ENCODE measurements around the gene CHMP6.

The CHMP6 gene

DNA sequence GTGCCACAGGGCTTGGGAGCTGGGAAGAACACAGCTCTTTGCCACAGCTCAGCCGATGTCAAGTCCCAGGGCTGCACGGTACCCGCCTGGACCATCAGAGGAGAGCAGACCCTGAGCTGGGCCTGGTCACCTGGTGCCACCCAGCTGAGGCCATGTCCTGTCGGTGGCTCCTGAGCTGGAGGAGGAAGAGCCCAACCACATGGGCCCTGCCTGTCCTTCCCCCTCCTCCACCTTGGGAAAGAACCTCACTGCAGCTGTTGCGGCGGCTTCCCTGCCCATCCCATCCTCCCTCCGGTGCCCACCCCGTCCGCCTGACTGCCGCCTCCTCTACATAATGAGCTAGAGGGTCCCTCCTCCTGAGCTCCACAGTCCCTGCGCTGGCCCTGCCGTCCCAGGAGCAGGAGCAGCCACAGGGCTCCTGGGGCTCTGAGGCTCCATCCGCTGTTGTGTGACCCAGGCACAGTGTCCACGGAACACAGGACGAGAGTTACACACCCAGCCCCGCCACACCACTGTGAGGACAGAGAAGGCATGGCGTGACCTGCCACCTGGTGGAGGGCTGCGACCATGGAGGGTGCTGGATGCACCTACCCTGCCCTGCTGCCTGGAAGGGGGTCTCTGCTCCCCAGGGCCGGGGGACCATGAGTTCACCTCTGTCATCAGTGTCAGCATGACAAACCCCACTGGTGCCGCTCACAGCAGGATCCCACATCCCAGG, 21.4 kb upstream of the CHMP6 start:
- DNase-seq (ENCODE audit: extremely low spot score, insufficient read length, low read depth) (peak; percentile 64), FAIRE-seq (peak; percentile 62)

DNA sequence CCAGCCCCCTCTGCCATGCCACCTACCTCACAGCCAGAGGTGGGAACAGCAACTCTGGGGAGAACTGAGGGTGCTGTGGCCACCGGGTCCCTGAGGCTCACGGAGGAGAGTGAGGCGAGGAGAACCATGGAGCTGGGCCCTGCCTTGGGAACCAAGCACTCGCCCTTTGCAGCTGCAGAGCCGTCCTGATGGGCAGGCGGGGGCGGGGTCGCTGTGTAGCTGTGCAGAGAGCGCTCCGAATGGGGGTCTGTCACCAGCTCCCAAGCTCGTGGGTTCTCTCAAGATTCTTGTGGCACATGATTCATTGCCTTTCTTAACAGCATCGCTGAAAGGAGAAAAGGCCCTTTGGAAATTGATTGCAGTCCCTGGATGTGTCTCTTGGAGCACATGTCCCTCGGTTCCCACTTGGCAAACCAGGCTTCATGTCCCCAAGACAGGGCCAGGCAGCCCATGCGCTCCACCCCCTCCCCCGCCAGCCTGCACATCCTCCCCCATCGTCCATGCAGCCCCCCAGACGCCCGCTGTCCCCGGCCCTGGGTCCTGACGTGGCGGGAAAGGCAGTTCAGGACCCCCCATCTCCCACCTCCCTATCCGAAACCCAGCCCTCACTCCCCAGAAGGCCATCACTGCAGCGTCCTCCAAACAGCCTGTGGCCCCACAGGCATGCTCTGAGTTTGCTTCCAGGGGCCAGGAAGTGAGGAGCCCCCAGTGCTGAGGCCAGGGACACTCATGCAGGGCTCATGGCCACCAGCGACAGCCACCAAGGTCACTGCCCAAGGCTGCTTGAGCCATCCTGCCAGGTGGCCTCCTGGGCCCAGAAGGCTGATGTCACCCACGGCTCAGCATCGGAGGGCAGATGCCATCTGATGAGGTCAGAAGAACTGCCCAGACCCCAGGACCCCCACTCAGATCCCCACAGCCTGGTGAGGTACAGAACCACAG, 20.6 kb upstream of the CHMP6 start:
- DNase-seq (ENCODE audit: extremely low spot score, insufficient read length, low read depth) = no peak
- FAIRE-seq = no peak

DNA sequence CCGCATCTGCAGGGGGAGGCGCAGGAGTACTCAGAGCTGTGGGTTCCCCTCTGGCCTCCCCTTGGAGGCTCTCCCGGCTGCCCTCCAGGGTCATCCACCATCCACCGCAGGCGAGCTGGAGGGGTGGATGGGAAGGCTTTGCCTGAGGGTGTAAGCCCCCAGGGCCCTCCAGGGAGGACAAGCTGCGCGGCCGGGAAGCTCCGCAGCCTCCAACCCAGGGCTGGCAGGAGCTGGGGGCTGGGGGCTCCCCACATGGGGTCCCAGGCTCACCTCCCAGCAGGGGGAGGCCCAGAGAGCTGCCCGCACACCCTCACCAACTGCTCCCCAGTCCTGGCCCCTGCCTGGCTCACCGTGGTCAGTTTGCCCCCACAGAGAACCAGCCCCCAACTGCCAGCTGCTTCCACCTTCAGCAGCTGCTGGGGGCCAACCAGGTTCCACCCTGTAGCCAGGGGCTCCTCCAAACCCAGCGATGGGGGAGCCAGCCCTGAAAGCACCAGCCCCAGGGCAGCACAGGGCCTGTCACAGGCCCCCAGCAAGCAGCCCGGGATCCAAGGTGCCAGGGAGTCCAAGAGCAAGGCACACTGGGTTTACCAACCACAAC, 19.8 kb upstream of the CHMP6 start:
- FAIRE-seq = no peak

DNA sequence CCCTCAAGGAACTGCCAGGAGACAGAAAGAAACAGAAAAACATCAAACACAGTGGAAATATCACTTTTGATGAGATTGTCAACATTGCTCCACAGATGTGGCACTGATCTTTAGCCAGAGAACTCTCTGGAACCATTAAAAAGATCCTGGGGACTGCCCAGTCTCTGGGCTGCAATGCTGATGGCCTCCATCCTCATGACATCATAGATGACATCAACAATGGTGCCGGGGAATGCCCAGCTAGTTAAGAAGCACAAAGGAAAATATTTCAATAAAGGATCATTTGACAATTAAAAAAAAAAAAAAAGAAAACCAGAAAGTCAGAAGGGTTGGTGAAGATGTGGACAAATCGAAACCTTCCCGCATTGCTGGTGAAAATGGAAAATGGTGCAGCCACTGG, 14.9 kb upstream of the CHMP6 start:
- no peak for FAIRE-seq
- no peak for DNase-seq (ENCODE audit: extremely low spot score, insufficient read length, low read depth)

More for the DNA sequence above, 19.8 kb upstream of the CHMP6 start:
- DNase-seq (ENCODE audit: extremely low spot score, insufficient read length, low read depth) = no peak

DNA sequence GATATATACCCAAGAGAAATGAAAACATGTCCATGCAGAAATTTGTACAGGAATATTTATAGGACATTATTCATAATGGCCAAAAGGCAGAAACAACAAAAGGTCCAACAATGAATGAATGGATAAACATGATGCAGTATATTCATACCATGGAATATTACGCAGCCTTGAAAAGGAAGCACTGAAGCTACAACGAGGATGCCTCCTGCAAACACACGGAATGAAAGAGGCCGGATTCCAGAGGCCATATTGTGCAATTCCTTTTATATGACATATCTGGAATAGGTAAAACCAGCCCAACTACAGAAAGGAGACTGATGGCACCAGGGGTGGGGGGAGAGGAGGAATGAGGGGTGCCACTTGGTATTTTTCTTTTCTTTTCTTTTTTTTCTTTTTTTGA, 14.5 kb upstream of the CHMP6 start:
- FAIRE-seq (no peak), DNase-seq (ENCODE audit: extremely low spot score, insufficient read length, low read depth) (no peak)

DNA sequence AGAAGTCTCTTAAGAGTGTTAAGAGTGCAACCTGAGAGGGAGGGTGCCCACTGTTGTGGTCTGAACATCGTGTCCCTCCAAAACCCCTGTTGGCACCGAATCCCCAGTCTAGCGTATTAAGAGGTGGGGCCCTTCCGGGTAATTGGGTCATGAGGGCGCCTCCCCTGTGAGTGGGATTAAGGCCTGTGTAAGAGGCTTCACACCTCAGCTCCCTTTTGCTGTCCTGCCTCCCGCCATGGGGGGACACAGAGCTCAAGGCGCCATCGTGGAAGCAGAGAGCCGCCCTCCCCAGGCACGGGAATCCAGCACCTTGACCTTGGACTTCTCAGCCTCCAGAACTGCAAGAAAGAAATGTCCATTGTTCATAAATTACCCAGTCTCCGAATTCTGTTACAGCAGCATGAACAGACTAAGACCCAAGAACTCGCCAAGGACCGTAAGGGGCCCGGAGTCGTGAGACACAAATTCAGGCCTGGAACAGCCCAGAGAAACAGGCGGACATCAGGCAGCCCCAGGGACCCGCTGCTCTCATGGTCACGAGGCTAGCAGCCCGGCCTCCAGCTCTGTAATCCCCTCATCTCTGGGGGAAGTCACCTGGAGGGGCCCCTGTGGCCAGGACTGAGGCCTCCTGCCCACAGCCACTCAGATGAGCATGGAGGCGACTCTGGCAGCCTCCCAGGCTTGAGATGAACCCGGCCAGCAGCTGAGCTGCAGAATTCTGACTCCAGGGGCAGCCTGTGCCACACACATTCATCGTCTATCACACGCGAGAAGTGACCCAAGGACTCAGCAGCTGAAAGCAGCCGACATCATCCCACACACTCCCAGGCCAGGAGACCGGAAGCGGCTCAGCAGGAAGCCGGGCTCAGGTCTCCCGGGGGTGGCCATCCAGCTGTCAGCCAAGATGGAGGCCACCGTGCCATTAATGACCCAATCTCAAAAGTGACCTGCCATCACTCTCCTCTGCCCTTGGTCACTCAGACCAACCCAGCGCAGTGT, 12.8 kb upstream of the CHMP6 start:
- no peak for FAIRE-seq
- DNase-seq (ENCODE audit: extremely low spot score, insufficient read length, low read depth) = no peak

DNA sequence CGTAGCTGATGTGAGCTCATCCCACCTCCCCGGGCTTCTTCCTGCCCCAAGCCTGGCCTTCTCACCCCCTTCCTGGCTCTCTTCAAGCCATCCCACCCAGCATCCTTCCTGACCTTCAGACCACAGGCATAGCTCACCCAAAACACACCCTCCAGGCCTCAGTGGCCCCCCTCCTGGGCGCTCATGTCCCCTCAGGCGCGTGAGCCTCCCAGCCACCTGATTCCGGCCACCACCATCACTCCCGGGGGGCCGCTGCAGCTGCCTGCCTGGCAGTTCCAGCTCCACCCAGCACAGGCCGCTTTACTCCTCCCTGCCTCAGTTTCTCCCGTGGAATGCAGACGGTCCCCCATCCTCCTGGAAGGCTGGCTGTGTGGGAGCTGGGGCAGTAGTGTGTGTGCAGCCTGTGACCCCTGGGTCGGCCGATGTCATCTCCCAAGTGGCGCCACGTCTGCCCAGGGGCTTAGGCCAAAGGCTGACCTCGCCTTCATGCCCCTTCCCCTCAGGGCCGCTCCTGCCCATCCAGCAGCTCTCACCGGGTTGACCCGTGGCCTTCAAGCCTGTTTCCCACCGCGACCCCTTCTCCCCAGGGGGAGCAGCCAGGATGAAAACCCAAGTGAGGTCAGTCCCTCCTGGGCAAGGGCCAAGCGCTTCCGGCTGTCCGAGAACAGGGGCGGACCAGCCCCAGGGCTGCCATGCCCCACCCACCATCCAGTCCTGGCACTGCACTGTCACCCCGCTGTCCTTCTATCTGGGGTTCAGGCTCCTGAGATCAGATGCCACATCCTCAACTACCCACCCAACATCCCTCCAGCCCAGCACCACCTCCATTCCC, 11.9 kb upstream of the CHMP6 start:
- DNase-seq (ENCODE audit: extremely low spot score, insufficient read length, low read depth) = no peak
- no peak for FAIRE-seq

DNA sequence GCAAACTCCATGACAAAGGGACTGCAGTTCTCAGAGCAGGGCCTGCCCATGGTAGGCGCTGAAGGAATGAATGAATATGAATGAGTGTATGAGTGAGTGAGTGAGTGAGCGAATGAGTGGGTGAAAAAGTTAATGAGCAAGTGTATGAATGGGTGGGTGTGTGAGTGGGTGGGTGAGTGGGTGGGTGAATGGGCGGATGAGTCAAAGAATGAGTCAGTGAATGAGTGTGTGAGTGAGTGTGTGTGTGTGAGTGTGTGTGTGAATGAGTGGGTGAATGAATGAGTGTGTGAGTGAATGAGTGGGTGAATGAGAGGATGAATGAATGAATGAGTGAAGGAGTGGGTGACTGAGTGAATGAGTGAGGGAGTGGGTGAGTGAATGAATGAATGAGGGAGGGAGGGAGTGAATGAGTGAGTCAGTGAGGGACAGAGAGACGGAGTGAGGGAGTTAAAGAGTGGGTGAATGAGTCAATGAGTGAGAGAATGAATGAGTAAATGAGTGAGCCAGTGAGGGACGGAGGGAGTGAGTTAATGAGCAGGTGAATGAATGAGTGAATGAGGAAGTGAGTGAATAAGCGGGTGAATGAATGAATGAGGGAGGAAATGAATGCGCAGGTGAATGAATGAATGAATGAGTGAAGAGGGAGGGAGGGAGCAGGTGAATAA, 11.1 kb upstream of the CHMP6 start:
- FAIRE-seq (no peak), DNase-seq (ENCODE audit: extremely low spot score, insufficient read length, low read depth) (no peak)

DNA sequence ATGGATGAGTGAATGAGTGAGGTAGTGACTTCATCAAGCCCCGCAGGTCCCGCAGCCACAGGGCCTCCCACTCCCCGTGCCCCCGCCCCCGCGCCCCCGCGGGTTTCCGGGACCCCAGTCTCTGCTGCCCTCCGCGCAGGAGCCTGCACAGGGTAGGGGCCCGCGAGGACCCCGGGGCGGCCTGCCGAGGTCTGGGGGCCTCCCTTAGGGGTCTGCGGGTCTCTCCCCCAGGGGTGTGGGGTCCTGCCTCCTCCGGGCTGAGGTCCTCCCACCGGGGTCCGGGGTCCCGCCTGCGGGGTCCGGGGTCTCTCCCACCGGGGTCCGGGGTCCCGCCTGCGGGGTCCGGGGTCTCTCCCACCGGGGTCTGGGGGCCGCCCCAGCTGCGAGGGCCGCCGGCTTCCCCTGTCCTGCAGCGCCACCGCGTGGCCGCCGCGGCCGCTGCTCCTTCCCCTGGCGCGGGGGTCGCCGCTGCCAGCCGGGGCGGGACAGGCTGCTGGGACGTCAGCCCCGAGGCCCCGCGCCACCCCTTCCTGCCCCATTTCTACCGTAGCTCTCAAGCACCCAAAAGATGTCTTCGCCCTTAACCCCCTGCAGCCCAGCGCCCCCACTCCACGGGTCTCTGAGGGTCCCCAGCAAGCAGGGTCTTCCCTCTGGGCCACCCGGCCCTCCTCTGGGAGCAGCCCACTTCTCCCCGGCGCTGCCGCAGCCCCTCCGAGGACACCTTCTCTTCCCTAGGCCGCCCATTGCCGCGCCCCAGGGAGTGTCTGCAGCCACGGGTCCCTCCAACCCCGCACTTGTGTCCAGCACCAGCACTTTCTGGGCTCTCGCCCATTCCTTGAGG, 10.4 kb upstream of the CHMP6 start:
- FAIRE-seq (no peak), DNase-seq (ENCODE audit: extremely low spot score, insufficient read length, low read depth) (no peak)

DNA sequence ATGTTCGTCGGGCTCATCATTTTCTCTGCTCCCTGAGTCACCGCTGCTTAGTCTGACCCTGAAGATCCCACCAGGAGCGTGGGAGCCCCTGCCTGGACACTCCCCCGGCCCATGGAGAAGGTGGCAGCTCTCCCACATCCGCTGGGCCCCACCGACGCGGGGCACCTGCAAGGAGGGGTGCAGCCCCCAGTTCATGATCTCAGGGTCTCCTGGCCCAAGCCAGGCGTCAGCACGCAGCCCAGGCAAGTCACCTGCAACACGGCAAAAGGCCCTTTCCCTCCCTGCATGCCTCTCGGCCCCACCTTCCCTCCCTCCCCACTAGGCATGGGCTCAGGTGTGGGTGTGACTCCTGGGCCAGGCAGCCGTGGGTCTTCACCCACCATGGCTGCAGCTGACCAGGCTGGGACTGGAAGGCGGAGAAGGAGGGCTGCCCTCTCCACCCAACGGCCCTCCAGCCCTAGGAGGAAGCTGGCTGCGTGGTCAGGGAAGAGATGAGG, 9.7 kb upstream of the CHMP6 start:
- DNase-seq (ENCODE audit: extremely low spot score, insufficient read length, low read depth) (no peak), FAIRE-seq (no peak)

DNA sequence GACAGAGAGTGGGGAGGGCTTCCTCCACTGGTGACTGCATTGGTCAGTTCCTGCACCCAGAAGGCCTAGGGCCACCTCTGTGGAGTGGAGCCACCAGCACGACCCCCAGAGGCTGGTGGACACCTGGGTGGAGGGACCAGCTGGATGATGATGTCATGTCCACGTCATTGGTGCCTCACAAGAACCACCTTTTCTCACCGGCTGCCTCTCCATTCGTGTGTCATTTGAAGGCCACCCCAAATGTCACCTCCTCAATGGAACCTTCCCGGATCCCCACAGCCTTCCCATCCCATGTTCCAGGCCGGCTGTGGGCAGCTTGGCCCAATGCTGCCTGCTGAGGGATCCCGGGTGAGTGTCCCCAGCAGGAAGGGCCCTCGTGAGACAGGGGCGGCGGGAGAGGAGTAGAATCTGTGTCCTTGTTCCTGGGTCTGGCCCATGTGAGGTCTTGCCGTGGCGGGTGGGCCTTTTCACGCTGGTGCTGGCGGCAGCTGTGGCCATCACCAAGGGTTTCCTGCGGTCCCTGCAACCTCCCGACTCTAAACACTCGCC, 9.1 kb upstream of the CHMP6 start:
- FAIRE-seq (no peak), DNase-seq (ENCODE audit: extremely low spot score, insufficient read length, low read depth) (no peak)

DNA sequence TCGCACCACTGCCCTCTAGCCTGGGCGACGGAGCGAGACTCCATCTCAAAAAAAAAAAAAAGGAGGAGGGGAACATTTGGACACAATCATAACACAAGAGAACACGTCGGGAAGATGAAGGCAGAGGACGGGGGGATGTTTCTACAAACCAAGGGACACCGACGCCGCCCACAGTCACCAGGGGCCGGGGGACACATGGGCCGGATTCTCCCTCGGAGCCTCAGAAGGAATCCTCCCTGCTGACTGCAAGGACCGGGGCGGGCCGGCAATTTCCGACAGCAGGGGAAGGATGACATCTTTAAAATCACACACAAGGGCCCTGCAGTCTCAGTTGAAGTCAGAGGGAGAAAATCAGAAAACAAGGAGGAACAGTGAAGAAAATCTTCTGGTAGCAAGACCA, 8.1 kb upstream of the CHMP6 start:
- FAIRE-seq (no peak), DNase-seq (ENCODE audit: extremely low spot score, insufficient read length, low read depth) (no peak)

DNA sequence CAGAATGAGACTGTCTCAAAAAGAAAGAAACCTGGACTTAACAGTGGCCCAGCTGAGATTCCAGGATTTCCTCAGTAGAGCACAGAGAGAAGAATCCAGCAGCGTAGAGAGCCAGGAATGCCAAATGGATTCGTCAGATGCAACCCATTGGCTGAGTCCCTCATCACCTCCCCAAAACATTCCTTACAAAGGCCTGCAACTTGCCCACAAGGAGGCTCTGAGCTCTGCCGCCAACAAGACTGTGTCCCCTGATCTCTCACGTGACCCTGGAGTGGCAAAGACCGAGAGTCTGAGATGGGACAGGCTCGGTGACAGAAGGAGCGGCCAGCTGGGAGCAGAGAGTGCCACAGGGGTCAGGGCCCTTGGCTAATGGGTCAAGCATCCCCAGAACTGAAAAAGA, 6.9 kb upstream of the CHMP6 start:
- DNase-seq (ENCODE audit: extremely low spot score, insufficient read length, low read depth) = no peak
- no peak for FAIRE-seq

DNA sequence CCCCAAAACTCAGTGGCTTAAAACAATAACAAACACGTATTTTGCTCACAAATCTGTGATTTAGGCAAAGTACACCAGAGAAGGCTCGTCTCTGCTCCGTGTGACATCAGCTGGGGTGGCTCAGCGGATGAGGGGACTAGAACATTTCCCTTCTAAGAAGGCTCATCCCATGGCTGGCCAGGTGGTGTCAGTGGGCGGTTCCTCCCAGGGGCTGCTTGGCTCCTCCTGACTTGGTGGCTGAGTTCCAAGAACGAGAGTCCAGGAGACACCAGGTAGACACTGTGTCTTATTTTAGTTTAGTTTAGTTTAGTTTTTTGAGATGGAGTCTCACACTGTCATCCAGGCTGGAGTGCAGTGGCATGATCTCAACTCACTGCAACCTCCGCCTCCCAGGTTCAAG, 5.6 kb upstream of the CHMP6 start:
- FAIRE-seq (no peak), DNase-seq (ENCODE audit: extremely low spot score, insufficient read length, low read depth) (no peak)

DNA sequence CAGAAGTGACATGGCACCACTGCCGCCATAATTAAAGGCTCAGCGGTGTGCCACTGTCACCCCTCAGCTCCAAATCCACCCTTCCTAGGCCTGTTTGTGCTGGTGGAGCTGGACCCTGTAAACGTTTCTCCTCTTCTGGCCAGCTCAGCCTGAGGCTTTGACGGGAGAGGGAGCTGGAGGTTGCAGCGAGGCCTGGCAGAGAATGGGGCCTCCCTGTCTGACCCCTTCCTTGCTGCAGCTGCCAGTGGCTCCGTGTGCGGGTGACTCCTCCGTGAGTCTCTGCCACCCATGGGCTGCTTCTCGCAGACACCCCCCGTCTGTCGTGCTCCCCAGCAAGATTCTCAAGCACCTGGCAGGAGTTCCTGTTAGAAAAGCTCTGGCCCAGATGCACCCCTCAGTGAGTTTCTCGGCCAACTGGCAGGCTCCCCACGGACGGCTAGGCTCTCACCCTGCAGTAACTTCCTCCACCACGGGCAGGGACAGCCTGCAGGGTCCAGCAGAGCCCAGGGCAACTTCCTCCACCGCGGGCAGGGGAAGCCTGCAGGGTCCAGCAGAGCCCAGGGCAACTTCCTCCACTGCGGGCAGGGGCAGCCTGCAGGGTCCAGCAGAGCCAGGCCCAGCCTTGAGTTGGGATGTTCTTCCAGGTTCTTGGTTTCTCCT, 4.7 kb upstream of the CHMP6 start:
- DNase-seq (ENCODE audit: extremely low spot score, insufficient read length, low read depth) = no peak
- FAIRE-seq = no peak

DNA sequence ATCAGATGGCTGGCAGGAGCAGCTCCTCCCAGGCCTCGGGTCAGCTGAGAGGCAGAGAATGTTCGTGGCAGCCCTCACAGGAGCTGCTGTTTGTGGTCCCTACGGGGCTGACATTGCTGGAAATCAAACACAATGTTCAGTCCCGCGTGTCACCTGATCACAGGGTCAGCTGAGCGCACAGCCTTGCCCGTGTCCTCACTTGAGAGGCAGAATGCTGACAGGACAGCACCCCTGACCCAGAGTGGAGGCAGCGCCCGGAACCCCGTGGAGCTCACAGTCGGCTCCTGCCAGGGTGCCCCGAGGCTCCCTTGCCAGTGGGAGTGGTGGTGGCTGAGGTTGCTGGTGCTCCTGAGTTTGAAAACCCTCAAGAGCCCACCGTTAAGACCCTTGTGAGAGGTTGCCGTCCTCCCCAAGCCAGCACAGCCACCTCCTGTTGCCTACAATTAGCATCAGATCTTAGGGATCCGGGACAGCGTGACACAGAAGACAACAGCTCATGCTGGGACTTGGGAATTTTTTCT, 3.6 kb upstream of the CHMP6 start:
- FAIRE-seq = no peak
- DNase-seq (ENCODE audit: extremely low spot score, insufficient read length, low read depth) = no peak

DNA sequence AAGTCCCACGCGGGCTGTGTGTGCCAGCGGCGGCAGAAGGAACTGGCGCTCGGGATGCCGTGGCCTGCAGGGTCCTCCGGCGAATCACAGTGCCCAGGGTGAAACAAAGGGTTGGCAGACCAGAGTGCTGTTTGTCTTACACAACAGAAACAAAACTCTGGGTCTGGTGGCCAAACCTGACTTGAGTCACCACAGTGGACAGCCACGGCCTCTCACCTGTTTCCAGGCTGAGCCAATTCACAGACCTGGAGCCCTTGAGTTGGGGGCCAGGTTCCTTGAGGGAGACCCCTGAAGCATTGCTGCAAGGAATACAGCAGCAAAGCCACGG, 2.1 kb upstream of the CHMP6 start:
- FAIRE-seq = no peak

More for the DNA sequence above, 2.1 kb upstream of the CHMP6 start:
- no peak for DNase-seq (ENCODE audit: extremely low spot score, insufficient read length, low read depth)
